Endodermal cell (in vitro differentiated cells): Measurements from ENCODE around the gene MRPL30. TPM values are rescaled to one million over a fixed set of nuclear protein-coding genes. Genes with fewer than 3 reads are reported as not detected.

Experiments used
- DNase-seq: peaks from one replicate; pipeline ENCODE4 v3.0.0-alpha.2; 2017
- H3K27ac ChIP-seq: 2 replicates; pipeline ENCODE4 v1.5.1; 2013; ENCODE audit warnings: mild to moderate bottlenecking, low read depth, low read length, moderate library complexity
- H3K27me3 ChIP-seq: 2 replicates; pipeline ENCODE4 v1.6.1; 2013; ENCODE audit warnings: mild to moderate bottlenecking, low read length, moderate library complexity; ENCODE audit not compliant: insufficient read depth, control insufficient read depth, poor library complexity, severe bottlenecking
- H3K36me3 ChIP-seq: 2 replicates; pipeline ENCODE4 v1.7.0; 2013; ENCODE audit warnings: mild to moderate bottlenecking, low read length, moderate library complexity; ENCODE audit not compliant: control insufficient read depth, insufficient read depth
- H3K4me1 ChIP-seq: one replicate; pipeline ENCODE4 v1.7.0; 2013; ENCODE audit warnings: low read length; ENCODE audit not compliant: control insufficient read depth, insufficient read depth
- H3K4me3 ChIP-seq: 2 replicates; pipeline ENCODE4 v1.5.1; 2013; ENCODE audit warnings: mild to moderate bottlenecking, low read length, moderate library complexity
- H3K9ac ChIP-seq: 2 replicates; pipeline ENCODE4 v1.6.1; 2013; ENCODE audit warnings: mild to moderate bottlenecking, low read length, moderate library complexity; ENCODE audit not compliant: poor library complexity, severe bottlenecking; ENCODE audit errors: extremely low read depth
- H3K9me3 ChIP-seq: 2 replicates; pipeline ENCODE4 v1.6.1; 2013; ENCODE audit warnings: mild to moderate bottlenecking, low read length, moderate library complexity; ENCODE audit not compliant: control insufficient read depth
- H3K27ac Mint-ChIP-seq: 2 replicates; pipeline ENCODE4 v1.8.0; 2020; ENCODE audit warnings: mixed read lengths
- H3K27me3 Mint-ChIP-seq: 2 replicates; pipeline ENCODE4 v1.8.0; 2021; ENCODE audit warnings: mild to moderate bottlenecking, mixed read lengths; ENCODE audit not compliant: insufficient read depth
- H3K36me3 Mint-ChIP-seq: 2 replicates; pipeline ENCODE4 v1.8.0; 2020; ENCODE audit warnings: low read depth, mixed read lengths
- H3K4me1 Mint-ChIP-seq: 2 replicates; pipeline ENCODE4 v1.8.0; 2020; ENCODE audit warnings: mixed read lengths
- H3K4me3 Mint-ChIP-seq: 2 replicates; pipeline ENCODE4 v1.8.0; 2020; ENCODE audit warnings: mild to moderate bottlenecking, moderate library complexity, mixed read lengths
- H3K9me3 Mint-ChIP-seq: 2 replicates; pipeline ENCODE4 v1.8.0; 2020; ENCODE audit warnings: mild to moderate bottlenecking, mixed read lengths
- WGBS, 2 experiments: methylation state at CpG; one replicate each; pipeline versions ENCODE4 v1.1.5 to v1.1.7; 2013; ENCODE audit warnings: missing lambda C conversion rate in 2 of 2, mixed read lengths in 1 of 2; ENCODE audit not compliant: insufficient coverage in 1 of 2, insufficient read length in 1 of 2; 5-methylcytosine and 5-hydroxymethylcytosine counted together
- total RNA-seq, 2 donors: library from RNA; stranded (reverse); fragmentation: NEBNext Ultra II Directional in 1 of 2; extraction: Animal tissue kit (Norgen Biotek cat#: 25700) in 1 of 2; gene quantifications; 2 replicates in 1 of 2; 3 replicates in 1 of 2; pipeline ENCODE4 v1.2.1, GENCODE V29; 2021
- TF ChIP-seq, protein P1 (sequence below): fragments of 200-600 bp; sonication (generic); conservative IDR thresholded peaks from 2 replicates; pipeline ENCODE4 v1.5.0; 2021; ENCODE audit warnings: antibody characterized with exemption, mild to moderate bottlenecking

MRPL30 gene
- total RNA-seq, 2 donors from 2014 or later: 39.8 to 46.1 TPM

DNA sequence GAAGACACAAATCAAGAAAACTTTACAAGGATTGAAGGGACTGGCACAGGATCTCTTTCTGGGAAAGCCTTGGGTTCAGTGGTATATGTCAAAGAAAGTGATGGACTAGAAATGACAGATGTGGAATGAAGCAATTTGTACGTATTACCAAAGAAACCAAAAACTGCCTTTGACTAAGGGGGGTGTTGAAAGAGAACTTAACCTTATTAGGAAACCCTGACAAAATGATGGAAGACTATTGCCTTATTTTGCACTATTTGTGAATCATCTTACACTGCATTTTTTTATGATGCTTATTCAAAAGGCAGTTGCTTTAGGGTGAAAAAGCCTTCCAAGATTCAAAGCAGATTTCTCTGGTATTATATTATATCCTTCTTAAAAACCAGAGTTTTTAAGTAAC, 30.3 kb upstream of the MRPL30 start:
- H3K27me3 ChIP-seq: no peaks in the 10 kb centered on the region
- H3K36me3 ChIP-seq: no peaks in the 10 kb centered on the region
- Mint-ChIP-seq H3K27ac (no peak overlapping the region), H3K4me3 (no peak overlapping the region), H3K4me1 (peaks cover 5% of the 10 kb centered on the region), H3K36me3 (peaks cover 2% of the 10 kb centered on the region), H3K27me3 (no peaks in the 10 kb centered on the region), H3K9me3 (no peaks in the 10 kb centered on the region)
- 100% methylated on average over 1 of the region's 1 CpG for WGBS, 2 experiments
- H3K9ac ChIP-seq: no peak overlapping the region
- H3K27ac ChIP-seq: no peak overlapping the region
- no peaks in the 10 kb centered on the region for H3K9me3 ChIP-seq
- no peak for DNase-seq
- peaks cover 4% of the 10 kb centered on the region for H3K4me1 ChIP-seq
- TF ChIP-seq, protein P1, sequence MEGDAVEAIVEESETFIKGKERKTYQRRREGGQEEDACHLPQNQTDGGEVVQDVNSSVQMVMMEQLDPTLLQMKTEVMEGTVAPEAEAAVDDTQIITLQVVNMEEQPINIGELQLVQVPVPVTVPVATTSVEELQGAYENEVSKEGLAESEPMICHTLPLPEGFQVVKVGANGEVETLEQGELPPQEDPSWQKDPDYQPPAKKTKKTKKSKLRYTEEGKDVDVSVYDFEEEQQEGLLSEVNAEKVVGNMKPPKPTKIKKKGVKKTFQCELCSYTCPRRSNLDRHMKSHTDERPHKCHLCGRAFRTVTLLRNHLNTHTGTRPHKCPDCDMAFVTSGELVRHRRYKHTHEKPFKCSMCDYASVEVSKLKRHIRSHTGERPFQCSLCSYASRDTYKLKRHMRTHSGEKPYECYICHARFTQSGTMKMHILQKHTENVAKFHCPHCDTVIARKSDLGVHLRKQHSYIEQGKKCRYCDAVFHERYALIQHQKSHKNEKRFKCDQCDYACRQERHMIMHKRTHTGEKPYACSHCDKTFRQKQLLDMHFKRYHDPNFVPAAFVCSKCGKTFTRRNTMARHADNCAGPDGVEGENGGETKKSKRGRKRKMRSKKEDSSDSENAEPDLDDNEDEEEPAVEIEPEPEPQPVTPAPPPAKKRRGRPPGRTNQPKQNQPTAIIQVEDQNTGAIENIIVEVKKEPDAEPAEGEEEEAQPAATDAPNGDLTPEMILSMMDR: no peak
- no peak overlapping the region for H3K4me3 ChIP-seq

DNA sequence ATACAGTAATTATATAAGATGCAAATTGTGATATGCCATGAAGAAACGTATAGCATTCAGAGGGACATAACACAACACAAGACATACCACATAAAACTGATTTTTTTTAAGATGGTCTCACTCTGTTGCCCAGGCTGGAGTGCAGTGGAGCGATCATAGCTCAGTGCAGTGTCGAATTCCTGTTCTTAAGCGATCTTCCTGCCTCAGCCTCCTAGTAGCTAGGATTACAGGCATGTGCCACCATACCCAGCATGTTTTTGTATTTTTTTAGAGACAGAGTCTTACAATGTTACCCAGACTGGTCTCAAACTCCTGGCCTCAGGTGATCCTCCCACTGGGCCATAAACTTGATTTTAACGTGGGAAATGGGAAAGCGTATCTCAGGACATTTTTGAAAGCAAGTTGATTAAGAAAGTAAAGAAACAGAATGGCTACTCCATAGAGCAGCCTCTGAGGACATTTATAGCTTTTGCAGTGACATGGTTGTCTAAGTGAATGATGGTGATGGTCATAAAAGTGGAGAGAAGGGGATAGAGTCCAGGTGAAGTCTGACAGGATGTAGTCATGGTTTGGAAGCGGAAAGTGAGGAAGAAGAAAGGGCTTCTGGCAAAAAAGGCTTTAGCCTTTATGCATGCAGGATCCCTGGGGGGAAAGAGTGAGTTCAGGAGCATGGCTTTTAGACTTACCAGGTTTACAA, 28.6 kb upstream of the MRPL30 start:
- H3K27me3 ChIP-seq: no peaks in the 10 kb centered on the region
- peaks cover 11% of the 10 kb centered on the region for H3K4me1 Mint-ChIP-seq
- no peak overlapping the region for H3K27ac Mint-ChIP-seq
- H3K36me3 ChIP-seq: peaks cover 4% of the 10 kb centered on the region
- no peaks in the 10 kb centered on the region for H3K9me3 Mint-ChIP-seq
- TF ChIP-seq, protein P1: no peak
- no peak overlapping the region for H3K4me3 Mint-ChIP-seq
- H3K9me3 ChIP-seq: no peaks in the 10 kb centered on the region
- peaks cover 10% of the 10 kb centered on the region for H3K36me3 Mint-ChIP-seq
- 95 to 96% methylated on average over 7 of the region's 7 CpGs for WGBS, 2 experiments
- H3K27ac ChIP-seq: no peak overlapping the region
- H3K4me3 ChIP-seq: no peak overlapping the region
- peaks cover 7% of the 10 kb centered on the region for H3K4me1 ChIP-seq
- no peaks in the 10 kb centered on the region for H3K27me3 Mint-ChIP-seq
- no peak overlapping the region for H3K9ac ChIP-seq
- no peak for DNase-seq

DNA sequence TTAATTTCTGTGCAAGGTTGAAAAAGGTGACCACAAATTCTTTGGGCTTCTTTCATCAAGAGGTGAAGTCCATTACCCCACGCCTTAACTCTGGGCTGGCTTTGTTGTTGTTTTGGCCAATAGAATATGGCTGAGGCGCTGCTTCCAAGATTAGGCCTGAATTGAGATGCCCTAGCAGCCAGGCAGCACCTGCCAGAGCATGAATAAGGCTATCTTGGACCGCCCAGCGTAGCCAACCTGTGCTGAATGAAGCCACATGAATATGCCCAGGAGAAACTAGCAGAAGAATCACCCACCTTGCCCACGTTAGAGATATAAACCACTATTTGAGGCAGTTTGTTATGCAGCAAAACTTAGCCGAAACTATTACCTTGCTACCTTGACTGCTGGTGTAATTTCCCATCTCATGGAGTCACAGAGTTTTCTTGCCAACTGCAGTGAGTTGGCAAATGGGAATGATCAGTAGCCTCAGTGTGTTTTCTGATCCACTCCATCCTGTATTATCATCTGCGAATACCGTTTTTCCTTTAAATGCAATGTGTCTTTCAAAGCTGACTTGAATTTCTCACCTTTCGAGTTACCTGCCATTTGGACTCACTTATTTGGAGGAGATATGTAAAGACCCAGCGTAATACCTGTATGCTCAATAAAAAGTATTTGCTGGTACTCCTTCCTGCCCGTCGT, 26.9 kb upstream of the MRPL30 start:
- Mint-ChIP-seq H3K9me3 (no peaks in the 10 kb centered on the region), H3K27me3 (no peaks in the 10 kb centered on the region), H3K27ac (peak overlapping the region; percentile 82), H3K4me3 (peak overlapping the region; percentile 77), H3K4me1 (peaks cover 13% of the 10 kb centered on the region), H3K36me3 (peaks cover 13% of the 10 kb centered on the region)
- peak overlapping the region; percentile 98 for H3K4me3 ChIP-seq
- peaks cover 7% of the 10 kb centered on the region for H3K4me1 ChIP-seq
- TF ChIP-seq, protein P1: no peak
- peak; percentile 47 for DNase-seq
- no peaks in the 10 kb centered on the region for H3K27me3 ChIP-seq
- no peak overlapping the region for H3K27ac ChIP-seq
- H3K9me3 ChIP-seq: no peaks in the 10 kb centered on the region
- 55 to 75% methylated on average over 8 to 12 of the region's 12 CpGs for WGBS, 2 experiments
- H3K9ac ChIP-seq: peak overlapping the region; percentile 80
- H3K36me3 ChIP-seq: peaks cover 4% of the 10 kb centered on the region
